Astrocyte (in vitro differentiated cells and primary cell): Measurements from ENCODE around the gene HECW1.

Experiments
- EZH2 ChIP-seq: IDR thresholded peaks from 2 replicates; pipeline ENCODE4 v1.6.1; 2012; ENCODE audit warnings: mild to moderate bottlenecking, low read length, inconsistent platforms; ENCODE audit not compliant: insufficient read depth
- TF ChIP-seq, protein P1 (sequence below): IDR thresholded peaks from 2 replicates; pipeline ENCODE4 v1.5.1; 2011; ENCODE audit warnings: low read depth, mild to moderate bottlenecking, inconsistent platforms, low read length, moderate library complexity; ENCODE audit not compliant: insufficient read depth

DNA sequence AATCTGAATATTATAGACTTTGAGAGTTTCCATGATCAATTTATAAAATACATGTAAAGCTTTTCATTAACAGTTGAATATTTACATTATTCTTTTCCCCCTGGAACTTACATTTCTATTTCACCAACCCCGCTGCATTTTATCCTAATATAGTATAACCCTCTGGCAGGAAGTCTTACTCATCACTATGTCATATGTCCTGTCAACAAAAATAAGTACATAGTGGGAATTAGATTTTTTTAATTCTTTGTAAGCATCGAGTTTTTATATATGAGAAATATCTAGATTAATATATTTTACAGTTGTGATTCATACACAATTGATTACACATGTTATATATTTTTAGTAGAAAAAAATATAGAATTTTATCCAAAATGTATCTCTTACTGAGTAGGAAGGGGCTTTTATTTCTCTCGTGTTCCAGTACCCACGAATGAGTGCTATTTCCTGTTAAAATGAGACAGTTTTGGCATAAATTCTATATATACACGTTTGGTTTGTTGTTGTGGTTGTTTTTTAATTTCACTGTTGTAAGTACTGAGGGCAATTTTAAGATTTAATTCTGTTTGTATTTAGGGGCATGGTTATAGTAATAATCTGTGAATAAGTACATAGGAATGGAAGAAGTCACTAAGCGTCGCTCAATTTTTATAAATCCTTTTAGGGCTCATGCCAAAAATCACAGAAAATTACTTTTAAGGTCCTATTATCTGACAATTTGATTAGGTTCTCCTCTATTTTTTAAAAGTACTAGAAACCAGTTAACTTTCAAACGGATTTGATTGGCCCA lies 87.1 kb downstream of the HECW1 start:
- TF ChIP-seq EZH2 = no peak
- TF ChIP-seq, protein P1, sequence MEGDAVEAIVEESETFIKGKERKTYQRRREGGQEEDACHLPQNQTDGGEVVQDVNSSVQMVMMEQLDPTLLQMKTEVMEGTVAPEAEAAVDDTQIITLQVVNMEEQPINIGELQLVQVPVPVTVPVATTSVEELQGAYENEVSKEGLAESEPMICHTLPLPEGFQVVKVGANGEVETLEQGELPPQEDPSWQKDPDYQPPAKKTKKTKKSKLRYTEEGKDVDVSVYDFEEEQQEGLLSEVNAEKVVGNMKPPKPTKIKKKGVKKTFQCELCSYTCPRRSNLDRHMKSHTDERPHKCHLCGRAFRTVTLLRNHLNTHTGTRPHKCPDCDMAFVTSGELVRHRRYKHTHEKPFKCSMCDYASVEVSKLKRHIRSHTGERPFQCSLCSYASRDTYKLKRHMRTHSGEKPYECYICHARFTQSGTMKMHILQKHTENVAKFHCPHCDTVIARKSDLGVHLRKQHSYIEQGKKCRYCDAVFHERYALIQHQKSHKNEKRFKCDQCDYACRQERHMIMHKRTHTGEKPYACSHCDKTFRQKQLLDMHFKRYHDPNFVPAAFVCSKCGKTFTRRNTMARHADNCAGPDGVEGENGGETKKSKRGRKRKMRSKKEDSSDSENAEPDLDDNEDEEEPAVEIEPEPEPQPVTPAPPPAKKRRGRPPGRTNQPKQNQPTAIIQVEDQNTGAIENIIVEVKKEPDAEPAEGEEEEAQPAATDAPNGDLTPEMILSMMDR = no peak
